MM.1S (cell line): ENCODE results near the gene PI4KA.
"Not testable (repeated sequence)": the region's sequence is repeated elsewhere in the genome, so short reads cannot be mapped to it uniquely, and the experiment has no call there.

Experiments
- DNase-seq: peaks from one replicate; pipeline ENCODE4 v3.0.0-alpha.2; 2015
- H2AFZ ChIP-seq: fragments of 300-600 bp; sonication (generic); 2 replicates; pipeline ENCODE4 v1.6.0; 2016; ENCODE audit warnings: antibody characterized with exemption, low read length
- H3F3A ChIP-seq: fragments of 300-600 bp; sonication (generic); 2 replicates; pipeline ENCODE4 v1.6.1; 2016; ENCODE audit warnings: mild to moderate bottlenecking, antibody characterized with exemption, low read length, moderate library complexity, mixed read lengths; ENCODE audit not compliant: insufficient read depth
- H3K27ac ChIP-seq: fragments of 300-600 bp; sonication (generic); 2 replicates; pipeline ENCODE4 v1.5.1; 2016; ENCODE audit warnings: mild to moderate bottlenecking, low read length
- H3K27me3 ChIP-seq: fragments of 300-600 bp; sonication (generic); replicated peaks from 2 replicates; pipeline ENCODE4 v1.6.0; 2016; ENCODE audit warnings: low read length; ENCODE audit not compliant: insufficient read depth
- H3K36me3 ChIP-seq: fragments of 300-600 bp; sonication (generic); replicated peaks from 2 replicates; pipeline ENCODE4 v1.6.1; 2016; ENCODE audit warnings: mild to moderate bottlenecking, low read length, mixed read lengths; ENCODE audit not compliant: insufficient read depth
- H3K4me1 ChIP-seq: fragments of 300-600 bp; sonication (generic); 2 replicates; pipeline ENCODE4 v1.6.1; 2016; ENCODE audit warnings: low read length, mixed read lengths
- H3K4me2 ChIP-seq: fragments of 300-600 bp; sonication (generic); 2 replicates; pipeline ENCODE4 v1.6.0; 2016; ENCODE audit warnings: low read depth, low read length
- H3K4me3 ChIP-seq: fragments of 300-600 bp; sonication (generic); 2 replicates; pipeline ENCODE4 v1.5.1; 2016; ENCODE audit warnings: low read length, mixed read lengths
- H3K79me2 ChIP-seq: fragments of 300-600 bp; sonication (generic); 2 replicates; pipeline ENCODE4 v1.6.1; 2016; ENCODE audit warnings: mixed run types, low read length, mixed read lengths
- H3K9ac ChIP-seq: fragments of 300-600 bp; sonication (generic); 2 replicates; pipeline ENCODE4 v1.6.1; 2016; ENCODE audit warnings: low read length, mixed read lengths
- H3K9me2 ChIP-seq: fragments of 300-600 bp; sonication (generic); replicated peaks from 2 replicates; pipeline ENCODE4 v1.6.1; 2016; ENCODE audit warnings: mild to moderate bottlenecking, low read length, mixed read lengths; ENCODE audit not compliant: insufficient read depth
- H3K9me3 ChIP-seq: fragments of 300-600 bp; sonication (generic); replicated peaks from 2 replicates; pipeline ENCODE4 v1.6.1; 2016; ENCODE audit warnings: mild to moderate bottlenecking, low read length, mixed read lengths; ENCODE audit not compliant: insufficient read depth
- H4K20me1 ChIP-seq: fragments of 300-600 bp; sonication (generic); 2 replicates; pipeline ENCODE4 v1.6.1; 2016; ENCODE audit warnings: mild to moderate bottlenecking, low read length, moderate library complexity, mixed read lengths; ENCODE audit not compliant: insufficient read depth
- EZH2 ChIP-seq: fragments of 300-600 bp; sonication (generic); optimal IDR thresholded peaks from 2 replicates; pipeline ENCODE3; 2017; ENCODE audit warnings: low read depth, mild to moderate bottlenecking, antibody characterized with exemption, low read length, mixed read lengths
- EZH2phosphoT487 ChIP-seq: fragments of 300-600 bp; sonication (generic); IDR thresholded peaks from 2 replicates; pipeline ENCODE4 v1.6.1; 2018; ENCODE audit warnings: antibody characterized with exemption, low read length
- TF ChIP-seq, protein P1 (sequence below): fragments of 300-600 bp; sonication (generic); IDR thresholded peaks from 2 replicates; pipeline ENCODE4 v1.5.1; 2016; ENCODE audit warnings: antibody characterized with exemption, low read length, mixed read lengths

PI4KA gene

DNA sequence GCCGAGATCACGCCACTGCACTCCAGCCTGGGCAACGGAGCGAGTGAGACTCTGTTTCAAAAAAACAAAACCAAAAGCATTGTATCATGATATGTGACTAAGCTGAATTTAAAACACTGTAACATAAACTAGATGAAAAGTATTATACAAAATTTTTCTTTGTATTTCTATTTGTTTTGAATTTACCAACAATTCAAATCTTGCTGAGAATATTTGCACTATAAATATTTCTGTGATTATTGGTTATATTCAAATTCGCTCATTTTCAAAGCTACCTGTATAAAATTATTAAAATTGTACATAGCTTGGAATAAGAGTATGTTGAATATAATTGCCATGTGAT is 186.6 kb downstream of the PI4KA start:
- H2AFZ ChIP-seq = no peak overlapping the region
- H3K27me3 ChIP-seq = no peaks in the 10 kb centered on the region
- H3K4me3 ChIP-seq = no peak overlapping the region
- H3F3A ChIP-seq = no peaks in the 10 kb centered on the region
- no peak for DNase-seq
- no peaks in the 10 kb centered on the region for H3K9me2 ChIP-seq
- no peaks in the 10 kb centered on the region for H3K4me1 ChIP-seq
- no peaks in the 10 kb centered on the region for H3K79me2 ChIP-seq
- H4K20me1 ChIP-seq = no peaks in the 10 kb centered on the region
- no peaks in the 10 kb centered on the region for H3K9me3 ChIP-seq
- H3K36me3 ChIP-seq = no peaks in the 10 kb centered on the region
- TF ChIP-seq, protein P1, sequence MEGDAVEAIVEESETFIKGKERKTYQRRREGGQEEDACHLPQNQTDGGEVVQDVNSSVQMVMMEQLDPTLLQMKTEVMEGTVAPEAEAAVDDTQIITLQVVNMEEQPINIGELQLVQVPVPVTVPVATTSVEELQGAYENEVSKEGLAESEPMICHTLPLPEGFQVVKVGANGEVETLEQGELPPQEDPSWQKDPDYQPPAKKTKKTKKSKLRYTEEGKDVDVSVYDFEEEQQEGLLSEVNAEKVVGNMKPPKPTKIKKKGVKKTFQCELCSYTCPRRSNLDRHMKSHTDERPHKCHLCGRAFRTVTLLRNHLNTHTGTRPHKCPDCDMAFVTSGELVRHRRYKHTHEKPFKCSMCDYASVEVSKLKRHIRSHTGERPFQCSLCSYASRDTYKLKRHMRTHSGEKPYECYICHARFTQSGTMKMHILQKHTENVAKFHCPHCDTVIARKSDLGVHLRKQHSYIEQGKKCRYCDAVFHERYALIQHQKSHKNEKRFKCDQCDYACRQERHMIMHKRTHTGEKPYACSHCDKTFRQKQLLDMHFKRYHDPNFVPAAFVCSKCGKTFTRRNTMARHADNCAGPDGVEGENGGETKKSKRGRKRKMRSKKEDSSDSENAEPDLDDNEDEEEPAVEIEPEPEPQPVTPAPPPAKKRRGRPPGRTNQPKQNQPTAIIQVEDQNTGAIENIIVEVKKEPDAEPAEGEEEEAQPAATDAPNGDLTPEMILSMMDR = no peak
- TF ChIP-seq EZH2 = no peak
- no peak overlapping the region for H3K9ac ChIP-seq
- H3K27ac ChIP-seq = no peak overlapping the region
- H3K4me2 ChIP-seq = no peak overlapping the region

DNA sequence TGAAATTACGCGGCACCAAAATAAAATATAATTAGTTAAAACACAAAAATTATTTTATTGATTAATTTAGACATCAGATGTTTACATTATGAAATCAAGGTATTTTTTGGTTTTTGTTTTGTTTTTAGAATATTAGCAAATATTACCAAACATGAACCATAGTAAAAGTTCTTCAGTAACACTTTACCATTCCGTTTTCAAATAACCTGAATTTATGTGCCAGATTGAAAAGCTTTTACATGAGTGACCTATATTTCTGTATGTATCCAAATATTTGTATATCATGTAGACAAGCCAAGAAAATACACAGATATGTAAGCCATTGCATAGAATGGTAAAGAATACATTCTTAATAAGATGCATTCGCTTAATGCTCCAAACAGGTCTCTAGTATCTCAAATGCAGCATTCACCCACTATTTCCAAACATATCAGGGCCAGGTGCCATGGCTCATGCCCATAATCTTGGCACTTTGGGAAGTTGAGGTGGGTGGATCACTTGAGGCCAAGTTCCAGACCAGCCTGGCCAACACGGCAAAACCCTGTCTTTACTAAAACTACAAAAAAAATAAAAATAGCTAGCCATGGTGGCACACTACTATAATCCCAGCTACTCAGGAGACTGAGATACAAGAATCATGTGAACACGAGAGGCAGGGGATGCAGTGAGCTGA is 187.1 kb downstream of the PI4KA start:
- Histone ChIP-seq H3K9me3 (no peaks in the 10 kb centered on the region), H2AFZ (no peak overlapping the region), H3K79me2 (no peaks in the 10 kb centered on the region), H3K4me1 (no peaks in the 10 kb centered on the region), H3K4me3 (no peak overlapping the region), H3K27me3 (no peaks in the 10 kb centered on the region), H3F3A (no peaks in the 10 kb centered on the region), H3K36me3 (no peaks in the 10 kb centered on the region), H3K27ac (no peak overlapping the region), H4K20me1 (no peaks in the 10 kb centered on the region), H3K9me2 (no peaks in the 10 kb centered on the region), H3K9ac (no peak overlapping the region), H3K4me2 (no peak overlapping the region)
- TF ChIP-seq EZH2phosphoT487 (no peak), EZH2 (no peak)
- TF ChIP-seq, protein P1 = no peak
- DNase-seq = no peak

DNA sequence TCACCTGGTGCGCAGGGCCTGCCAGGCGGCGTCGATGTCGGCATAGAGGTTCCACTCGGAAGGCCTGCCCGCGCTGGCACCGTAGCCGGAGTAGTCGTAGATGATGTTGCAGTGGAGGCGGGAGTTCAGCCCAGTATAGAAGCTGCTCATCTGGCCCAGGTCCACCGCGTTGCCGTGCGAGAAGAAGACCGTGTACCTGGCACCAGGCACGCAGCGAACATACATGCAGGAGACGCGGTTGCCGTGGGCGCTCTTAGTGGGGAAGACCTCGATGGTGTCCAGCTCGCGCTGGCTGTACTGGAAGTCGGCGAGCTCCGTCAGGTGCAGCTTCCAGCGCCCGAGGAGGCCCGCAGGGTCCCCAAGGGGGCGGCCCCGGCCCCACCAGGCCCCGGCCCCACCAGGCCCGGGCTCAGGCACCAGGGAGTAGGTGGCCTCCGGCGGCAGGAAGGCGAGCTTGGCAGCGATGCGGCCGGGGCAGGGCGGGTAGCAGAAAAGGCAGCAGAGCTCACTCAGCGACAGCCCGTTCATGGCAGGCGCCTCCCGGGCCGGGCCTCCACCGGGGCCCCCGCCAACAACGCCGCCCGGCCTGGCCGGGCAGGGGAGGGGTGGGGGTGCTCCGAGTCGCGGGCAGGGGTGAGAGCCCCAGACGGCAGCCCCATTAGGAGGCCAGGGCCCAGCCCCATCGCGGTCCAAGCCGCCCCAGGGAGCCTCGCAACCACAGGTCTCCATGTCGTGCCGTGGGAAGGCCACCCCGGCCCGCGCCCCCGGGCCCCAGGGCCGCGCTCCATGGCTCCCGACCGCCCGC is 188.0 kb downstream of the PI4KA start:
- not testable (repeated sequence) for H3K27ac ChIP-seq, H3K9ac ChIP-seq, H4K20me1 ChIP-seq, H2AFZ ChIP-seq, H3K9me2 ChIP-seq, H3K4me1 ChIP-seq, H3K79me2 ChIP-seq, H3K4me2 ChIP-seq, H3K27me3 ChIP-seq, H3K36me3 ChIP-seq, H3F3A ChIP-seq, H3K4me3 ChIP-seq, H3K9me3 ChIP-seq, DNase-seq

DNA sequence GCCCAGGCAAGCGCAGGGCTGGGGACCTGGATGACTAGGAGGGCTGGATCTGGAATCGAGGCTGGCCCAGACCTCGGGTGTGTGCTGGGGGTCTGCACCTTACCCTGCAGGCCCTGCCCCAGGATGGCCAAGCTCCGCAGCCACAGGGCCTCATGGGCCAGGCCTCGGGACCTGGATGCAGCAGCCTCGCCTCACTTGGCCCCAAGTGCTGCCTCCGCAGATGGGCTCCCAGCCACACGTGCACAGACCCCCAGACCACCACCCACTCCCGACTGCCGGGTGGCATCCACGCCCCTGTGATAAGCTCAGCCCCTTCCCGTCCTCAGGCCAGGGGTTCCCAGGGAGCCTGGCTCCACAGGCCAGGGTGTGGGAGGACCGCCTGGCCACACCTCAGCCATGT is 188.7 kb downstream of the PI4KA start:
- H3K36me3 ChIP-seq, DNase-seq, H3K9me2 ChIP-seq, H3K27ac ChIP-seq, H3K9me3 ChIP-seq, H3K9ac ChIP-seq, H3K4me1 ChIP-seq, H3K27me3 ChIP-seq, H4K20me1 ChIP-seq, H3K4me3 ChIP-seq, H3K4me2 ChIP-seq, H3K79me2 ChIP-seq, H2AFZ ChIP-seq, H3F3A ChIP-seq: not testable (repeated sequence)

DNA sequence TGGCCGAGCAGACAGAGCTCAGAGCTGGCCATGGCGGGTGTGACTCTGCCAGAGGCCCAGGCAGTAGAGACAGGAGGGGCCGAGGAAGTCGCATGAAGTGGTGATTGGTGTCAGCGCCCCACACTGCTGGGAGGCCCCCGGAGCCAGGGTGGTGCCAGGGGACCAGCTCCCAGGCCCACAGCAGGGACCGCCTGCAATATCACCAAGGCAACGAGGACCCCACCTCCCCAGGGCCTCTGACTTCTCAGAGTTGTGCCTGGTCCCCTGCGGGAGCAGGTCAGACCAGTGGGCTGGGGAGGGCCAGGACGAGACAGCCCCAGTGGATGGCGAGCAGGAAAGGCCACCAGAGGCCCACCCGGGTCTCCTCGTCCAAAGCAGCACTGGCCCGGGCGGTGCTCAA is 189.1 kb downstream of the PI4KA start:
- not testable (repeated sequence) for H3K9me3 ChIP-seq, H3K4me2 ChIP-seq, DNase-seq, H3K36me3 ChIP-seq, H2AFZ ChIP-seq, H3K4me1 ChIP-seq, H3K9ac ChIP-seq, H3K27ac ChIP-seq, H3F3A ChIP-seq, H3K4me3 ChIP-seq, H4K20me1 ChIP-seq, H3K79me2 ChIP-seq, H3K9me2 ChIP-seq, H3K27me3 ChIP-seq

DNA sequence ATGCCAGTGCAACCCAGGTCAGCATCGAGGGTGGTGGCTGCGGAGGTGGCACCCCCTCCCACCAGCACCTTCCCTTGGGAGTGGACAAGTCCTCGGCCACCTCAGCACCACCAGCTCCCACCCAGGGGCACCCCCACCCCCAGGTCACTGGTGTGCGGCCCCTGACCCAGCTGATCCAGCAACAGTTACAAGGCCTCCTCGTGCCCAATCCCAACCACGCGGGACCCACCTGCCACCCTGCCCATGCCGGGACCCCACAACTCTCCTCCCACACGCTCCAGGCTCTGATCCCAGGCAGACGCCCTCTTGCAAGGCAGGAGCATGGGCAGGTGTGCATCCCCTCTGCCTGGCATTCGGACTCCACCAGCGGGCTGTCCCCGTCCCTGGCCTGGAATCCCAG is 189.8 kb downstream of the PI4KA start:
- not testable (repeated sequence) for H3K27ac ChIP-seq, H3K9me3 ChIP-seq, H3K27me3 ChIP-seq, H3K36me3 ChIP-seq, H2AFZ ChIP-seq, DNase-seq, H3K4me3 ChIP-seq, H3K4me2 ChIP-seq, H3F3A ChIP-seq, H3K9ac ChIP-seq, H3K9me2 ChIP-seq, H3K4me1 ChIP-seq, H4K20me1 ChIP-seq, H3K79me2 ChIP-seq
